Suprapubic skin (tissue), 3 donors: ENCODE data around the gene SYNPO.

ENCODE experiments used
- CTCF ChIP-seq, 2 donors: fragments of 200-600 bp in 1 of 2; fragments of 450-650 bp in 1 of 2; sonication (generic) in 1 of 2; IDR thresholded peaks; one replicate each; pipeline ENCODE4 v1.5.1; 2016 to 2019; ENCODE audit warnings: antibody characterized with exemption in 2 of 2, mild to moderate bottlenecking in 1 of 2, moderate library complexity in 1 of 2
- POLR2A ChIP-seq, 2 donors: fragments of 450-650 bp; IDR thresholded peaks; one replicate each; pipeline ENCODE4 v1.6.1; 2017; ENCODE audit warnings: antibody characterized with exemption in 2 of 2, mild to moderate bottlenecking in 2 of 2, moderate library complexity in 2 of 2

GRCh38 chr5:150662731-150663516 is 22.5 kb downstream of the SYNPO start:
- no peak for TF ChIP-seq POLR2A (IDR thresholded peaks at IDR 0.05)
- no peak for TF ChIP-seq CTCF (IDR thresholded peaks at IDR 0.05)
